ENCODE measurements around the gene CORO1C.

The CORO1C gene

DNA sequence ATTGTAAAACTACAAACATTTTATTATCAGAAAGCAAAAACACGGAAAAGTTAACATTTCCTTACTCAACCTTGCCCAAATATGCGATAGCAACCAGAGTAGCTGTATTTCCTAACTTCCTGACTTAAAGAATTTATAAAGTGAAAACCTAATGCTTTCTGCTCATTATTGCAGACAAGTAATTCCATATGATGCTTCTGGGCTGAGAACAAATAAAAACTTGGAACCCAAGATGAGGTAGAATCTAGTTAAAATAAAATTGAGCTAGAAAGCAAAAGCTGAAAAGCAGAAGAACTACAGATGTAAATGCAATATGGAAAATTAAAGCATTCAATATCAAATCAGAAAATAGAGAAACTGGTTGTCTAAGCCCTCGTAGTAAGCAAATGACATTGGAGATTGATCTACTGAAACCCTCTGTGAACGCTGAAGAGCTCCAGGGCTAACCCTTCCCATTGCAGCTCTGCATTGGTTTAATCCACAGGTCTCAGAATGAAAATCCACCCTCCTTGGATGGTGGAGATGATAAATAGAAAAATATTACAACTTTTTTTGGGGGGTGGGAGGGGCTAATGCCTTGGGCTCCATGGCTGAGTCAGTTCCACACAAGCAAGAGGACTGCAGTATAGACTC, 40.7 kb downstream of the CORO1C start:
- no peak for TF ChIP-seq CTCF (conservative IDR thresholded peaks at IDR 0.05; ENCODE audit: low read length)
- H3K4me3 ChIP-seq (ENCODE audit: low read length) = peak overlapping the region; percentile 41
- DNase-seq (ENCODE audit: low read depth) = no peak

- no peak for TF ChIP-seq CTCF (conservative IDR thresholded peaks at IDR 0.05; ENCODE audit: low read length)
- DNase-seq (ENCODE audit: low read depth) = no peak
- H3K4me3 ChIP-seq (ENCODE audit: low read length) = peak overlapping the region; percentile 7; the same call in 1 of the 2 replicates
These were observed 41.2 kb downstream of the CORO1C start for GRCh38 chr12:108690191-108690518.

DNA sequence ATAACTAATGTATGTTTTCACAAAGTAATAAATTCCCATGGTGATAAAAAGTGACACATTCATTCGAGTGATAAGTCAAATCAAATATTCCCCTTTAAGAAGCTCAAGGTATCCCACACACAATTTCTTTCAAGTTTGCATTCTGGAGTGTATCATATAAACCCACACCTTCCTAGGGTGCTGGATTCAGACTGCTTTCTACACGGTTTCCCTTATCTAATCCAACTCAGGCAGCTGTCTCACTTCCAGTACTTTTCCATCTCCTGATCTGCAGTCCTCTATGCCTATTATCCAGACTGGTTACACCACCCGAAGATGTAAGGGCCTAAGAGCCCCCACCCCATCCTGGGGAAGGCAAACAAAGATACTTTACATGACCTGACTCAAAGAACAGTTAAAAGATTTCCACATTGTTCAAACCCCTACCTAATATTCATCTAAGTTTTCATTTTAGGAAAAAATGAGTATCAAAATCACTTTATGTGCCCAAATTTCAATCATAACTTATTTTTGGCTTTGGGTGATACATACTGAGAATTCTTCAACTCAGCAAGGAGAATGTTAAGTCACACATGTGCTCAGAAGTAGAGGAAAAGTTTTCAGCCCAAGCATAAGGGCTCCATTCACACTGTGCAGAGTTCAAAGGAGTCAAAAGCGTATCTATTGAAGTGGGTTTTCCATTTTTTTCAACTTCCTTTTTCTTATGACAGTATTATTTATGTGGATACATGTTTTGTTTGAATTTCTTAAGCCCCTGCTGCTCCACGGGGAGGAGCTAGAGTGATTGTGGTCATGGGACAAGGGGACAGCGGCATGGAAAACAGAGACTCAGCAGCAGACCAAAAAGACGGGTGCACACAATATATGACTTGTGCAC, 41.8 kb downstream of the CORO1C start:
- peak; percentile 52 for DNase-seq (ENCODE audit: low read depth)
- TF ChIP-seq CTCF (conservative IDR thresholded peaks at IDR 0.05; ENCODE audit: low read length) = no peak
- peak overlapping the region; percentile 7; the same call in 1 of the 2 replicates for H3K4me3 ChIP-seq (ENCODE audit: low read length)

DNA sequence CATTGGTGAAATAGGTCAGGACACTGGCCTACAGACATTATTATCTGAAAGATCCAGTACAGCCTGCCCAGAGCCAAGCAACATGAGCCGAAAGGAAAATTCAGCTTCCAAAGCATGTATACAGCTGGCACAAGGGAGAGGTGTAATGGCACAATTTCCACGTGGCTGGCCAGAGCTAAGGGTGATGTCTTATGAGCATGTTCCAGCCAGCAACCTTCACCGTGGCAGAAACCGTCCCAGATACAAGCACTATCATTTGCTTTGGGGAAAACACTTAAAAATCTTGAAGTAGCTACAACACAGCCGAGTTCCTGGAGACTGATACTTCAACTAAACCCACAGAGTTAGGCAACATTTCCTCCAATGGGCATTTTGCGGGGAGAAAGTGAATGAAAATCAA, 44.5 kb downstream of the CORO1C start:
- H3K4me3 ChIP-seq (ENCODE audit: low read length) = no peak overlapping the region
- no peak for DNase-seq (ENCODE audit: low read depth)
- TF ChIP-seq CTCF (conservative IDR thresholded peaks at IDR 0.05; ENCODE audit: low read length) = no peak

GRCh38 chr12:108685469-108686260, 45.7 kb downstream of the CORO1C start:
- no peak overlapping the region for H3K4me3 ChIP-seq (ENCODE audit: low read length)
- no peak for DNase-seq (ENCODE audit: low read depth)
- no peak for TF ChIP-seq CTCF (conservative IDR thresholded peaks at IDR 0.05; ENCODE audit: low read length)

DNA sequence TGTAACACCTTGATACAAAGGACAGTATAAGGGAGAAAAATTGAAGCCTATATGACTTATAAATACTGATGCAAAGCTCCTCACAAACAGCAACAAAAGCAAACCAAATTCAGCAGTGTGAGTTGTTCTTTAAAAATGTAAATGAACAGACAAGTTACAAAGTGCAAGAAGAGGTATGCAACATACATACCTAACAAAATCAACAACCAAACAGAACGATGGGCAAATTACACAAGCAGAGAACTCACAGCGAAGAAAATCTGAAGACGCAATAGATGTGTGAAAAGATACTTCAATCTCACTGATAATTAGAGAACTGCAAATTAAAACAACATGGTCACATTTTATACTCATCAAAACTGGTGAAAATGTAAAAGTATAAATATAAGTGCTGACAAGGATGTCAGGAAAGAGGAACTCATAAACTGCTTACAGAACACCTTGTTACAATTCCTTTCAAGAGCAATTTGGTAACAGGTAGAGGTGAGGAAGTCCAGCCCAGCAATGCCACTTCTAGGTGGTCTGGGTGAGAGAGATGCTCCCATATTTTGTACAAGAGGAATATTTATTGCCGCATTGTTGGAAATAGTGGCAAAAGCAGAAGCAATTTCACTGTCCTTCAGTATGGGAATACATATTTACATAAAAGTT, 47.3 kb downstream of the CORO1C start:
- TF ChIP-seq CTCF (conservative IDR thresholded peaks at IDR 0.05; ENCODE audit: low read length) = no peak
- DNase-seq (ENCODE audit: low read depth) = no peak
- no peak overlapping the region for H3K4me3 ChIP-seq (ENCODE audit: low read length)
